Fibroblast of pulmonary artery (primary cell): ENCODE data around the gene SESTD1.

Experiments
- DNase-seq: peaks from one replicate; pipeline ENCODE4 v3.0.0-alpha.2; 2010; ENCODE audit warnings: low read depth
- H3K4me3 ChIP-seq: replicated peaks from 2 replicates; pipeline ENCODE4 v1.5.1; 2011; ENCODE audit warnings: low read depth, mild to moderate bottlenecking, control low read depth, low read length, moderate library complexity
- TF ChIP-seq, protein P1 (sequence below): IDR thresholded peaks from 2 replicates; pipeline ENCODE4 v1.5.1; 2011; ENCODE audit warnings: mild to moderate bottlenecking, control low read depth, low read length, inconsistent platforms; ENCODE audit errors: missing control alignments

SESTD1 gene

DNA sequence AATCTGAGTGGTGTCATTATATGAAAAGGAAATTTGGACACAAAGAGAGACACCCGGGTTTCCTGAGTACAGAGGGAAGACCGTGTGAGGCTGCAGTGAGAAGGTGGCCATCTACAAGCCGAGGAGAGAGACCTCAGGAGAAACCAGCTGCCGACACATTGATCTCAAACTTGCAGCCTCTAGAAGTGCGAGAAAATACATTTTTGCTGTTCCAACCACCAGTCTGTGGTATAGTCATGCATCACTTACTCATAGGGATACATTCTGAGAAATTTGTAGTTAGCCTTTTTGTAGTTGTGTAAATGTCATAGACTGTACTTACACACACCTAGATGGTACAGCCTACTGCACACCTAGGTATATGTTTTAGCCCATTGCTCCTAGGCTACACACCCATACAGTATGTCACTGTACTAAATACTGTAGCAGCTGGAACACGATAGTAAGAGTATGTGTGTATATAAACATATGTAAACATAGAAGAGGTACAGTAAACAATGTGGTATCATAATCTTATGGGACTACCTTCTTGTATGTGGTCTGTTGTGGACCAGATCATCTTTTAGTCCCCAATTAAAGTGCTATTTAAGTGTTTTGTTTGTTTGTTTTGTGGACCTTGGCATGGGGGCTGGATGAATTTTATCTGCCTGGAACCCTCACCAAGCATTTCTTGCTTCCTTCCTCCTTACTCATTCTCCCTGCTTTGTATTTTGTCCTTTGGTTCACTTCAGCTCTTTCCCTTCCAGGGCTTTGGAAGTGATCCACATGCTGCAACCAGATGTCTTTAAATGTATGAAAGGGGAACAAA is 38.3 kb upstream of the SESTD1 start:
- TF ChIP-seq, protein P1, sequence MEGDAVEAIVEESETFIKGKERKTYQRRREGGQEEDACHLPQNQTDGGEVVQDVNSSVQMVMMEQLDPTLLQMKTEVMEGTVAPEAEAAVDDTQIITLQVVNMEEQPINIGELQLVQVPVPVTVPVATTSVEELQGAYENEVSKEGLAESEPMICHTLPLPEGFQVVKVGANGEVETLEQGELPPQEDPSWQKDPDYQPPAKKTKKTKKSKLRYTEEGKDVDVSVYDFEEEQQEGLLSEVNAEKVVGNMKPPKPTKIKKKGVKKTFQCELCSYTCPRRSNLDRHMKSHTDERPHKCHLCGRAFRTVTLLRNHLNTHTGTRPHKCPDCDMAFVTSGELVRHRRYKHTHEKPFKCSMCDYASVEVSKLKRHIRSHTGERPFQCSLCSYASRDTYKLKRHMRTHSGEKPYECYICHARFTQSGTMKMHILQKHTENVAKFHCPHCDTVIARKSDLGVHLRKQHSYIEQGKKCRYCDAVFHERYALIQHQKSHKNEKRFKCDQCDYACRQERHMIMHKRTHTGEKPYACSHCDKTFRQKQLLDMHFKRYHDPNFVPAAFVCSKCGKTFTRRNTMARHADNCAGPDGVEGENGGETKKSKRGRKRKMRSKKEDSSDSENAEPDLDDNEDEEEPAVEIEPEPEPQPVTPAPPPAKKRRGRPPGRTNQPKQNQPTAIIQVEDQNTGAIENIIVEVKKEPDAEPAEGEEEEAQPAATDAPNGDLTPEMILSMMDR = no peak
- H3K4me3 ChIP-seq = no peak overlapping the region
- peak; percentile 8 for DNase-seq

DNA sequence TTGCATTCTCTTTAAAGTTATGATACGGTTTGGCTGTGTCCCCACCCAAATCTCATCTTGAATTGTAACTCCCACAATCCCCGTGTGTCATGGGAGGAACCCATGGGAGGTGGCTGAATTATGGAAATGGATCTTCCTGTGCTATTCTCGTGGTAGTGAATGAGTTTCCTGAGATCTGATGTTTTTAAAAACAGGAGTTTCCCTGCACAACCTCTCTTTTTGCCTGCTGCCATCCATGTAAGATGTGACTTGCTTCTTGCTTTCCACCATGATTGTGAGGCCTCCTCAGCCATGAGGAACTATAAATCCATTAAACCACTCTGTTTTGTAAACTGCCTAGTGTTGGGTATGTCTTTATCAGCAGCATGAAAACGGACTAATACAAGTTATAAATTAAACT is 37.5 kb upstream of the SESTD1 start:
- DNase-seq = no peak
- TF ChIP-seq, protein P1 = no peak
- no peak overlapping the region for H3K4me3 ChIP-seq

DNA sequence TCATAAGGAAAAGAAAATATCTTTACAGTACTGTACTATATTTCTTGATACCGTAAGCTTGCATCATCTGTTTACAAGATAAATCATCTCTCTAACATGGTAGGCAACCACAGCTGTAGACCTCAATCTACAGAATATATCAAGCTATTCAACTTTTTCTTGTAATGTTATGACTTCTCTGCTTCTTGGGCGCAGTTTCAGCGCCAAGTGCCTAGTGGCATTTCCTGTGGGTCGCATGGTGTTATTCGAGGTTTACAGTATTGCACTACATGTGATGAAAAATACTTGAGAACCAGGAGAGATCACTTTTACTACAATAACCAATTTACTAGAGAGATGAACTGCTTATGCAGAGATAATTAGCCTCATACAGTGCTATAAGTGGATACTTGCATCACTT is 34.0 kb upstream of the SESTD1 start:
- no peak for DNase-seq
- TF ChIP-seq, protein P1 = no peak
- H3K4me3 ChIP-seq = no peak overlapping the region

DNA sequence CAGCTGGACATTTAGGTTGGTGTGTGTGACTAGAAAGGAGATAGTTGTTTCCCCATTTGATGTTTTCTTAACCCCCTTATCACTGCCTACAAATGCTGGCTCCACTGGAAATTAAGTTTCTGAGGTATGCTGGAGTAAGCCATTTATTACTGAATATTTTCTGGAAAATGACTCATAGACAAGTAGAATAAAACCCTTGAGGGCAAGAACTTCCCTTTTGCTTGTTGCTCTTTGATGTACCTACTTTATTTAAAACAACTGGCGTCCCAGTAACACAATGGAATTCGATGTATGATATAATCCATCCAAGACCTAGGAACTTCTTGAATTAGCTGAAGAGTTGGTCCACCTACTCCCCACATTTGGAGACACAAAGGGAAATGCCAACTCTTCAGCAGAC is 33.3 kb upstream of the SESTD1 start:
- no peak overlapping the region for H3K4me3 ChIP-seq
- TF ChIP-seq, protein P1 = no peak
- DNase-seq = no peak

DNA sequence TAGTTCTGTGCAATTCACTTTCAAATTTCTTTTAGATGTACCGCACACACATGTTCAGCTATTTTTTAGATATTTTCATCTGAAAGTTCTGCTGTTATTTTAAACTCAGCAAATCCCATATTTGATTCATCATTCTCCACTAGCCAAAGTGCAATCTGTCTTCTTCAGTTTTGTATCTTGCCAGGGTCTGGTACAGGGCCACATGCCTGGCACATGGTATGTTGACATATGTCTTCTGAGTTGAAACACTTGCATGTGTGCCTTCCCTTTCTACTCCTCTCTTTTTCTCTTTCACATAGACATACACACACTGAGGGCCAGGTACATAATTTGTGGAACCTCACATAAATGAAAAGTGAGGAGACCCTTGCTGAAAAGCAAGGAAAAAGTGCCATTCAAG is 25.7 kb upstream of the SESTD1 start:
- H3K4me3 ChIP-seq = no peak overlapping the region
- DNase-seq = no peak
- TF ChIP-seq, protein P1 = no peak

DNA sequence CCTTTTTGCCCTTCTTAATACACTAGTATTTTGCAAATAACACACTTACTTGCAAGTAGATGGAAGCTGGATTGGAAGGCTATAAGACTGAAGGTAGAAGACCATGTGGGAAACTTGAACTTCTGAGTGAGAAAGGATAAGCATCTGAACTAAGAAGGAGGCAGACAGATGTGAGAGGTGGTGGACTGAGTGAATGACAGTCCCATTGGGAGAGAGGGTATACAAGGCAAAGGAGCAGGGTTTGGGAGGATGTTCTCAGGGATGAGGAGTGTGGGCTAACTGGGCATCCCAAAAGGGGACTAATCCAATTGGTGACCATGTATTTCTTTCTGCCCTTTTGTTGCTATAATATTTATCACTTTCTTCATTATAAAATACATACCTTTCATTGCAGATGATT is 20.4 kb upstream of the SESTD1 start:
- TF ChIP-seq, protein P1 = no peak
- no peak for DNase-seq
- H3K4me3 ChIP-seq = no peak overlapping the region

DNA sequence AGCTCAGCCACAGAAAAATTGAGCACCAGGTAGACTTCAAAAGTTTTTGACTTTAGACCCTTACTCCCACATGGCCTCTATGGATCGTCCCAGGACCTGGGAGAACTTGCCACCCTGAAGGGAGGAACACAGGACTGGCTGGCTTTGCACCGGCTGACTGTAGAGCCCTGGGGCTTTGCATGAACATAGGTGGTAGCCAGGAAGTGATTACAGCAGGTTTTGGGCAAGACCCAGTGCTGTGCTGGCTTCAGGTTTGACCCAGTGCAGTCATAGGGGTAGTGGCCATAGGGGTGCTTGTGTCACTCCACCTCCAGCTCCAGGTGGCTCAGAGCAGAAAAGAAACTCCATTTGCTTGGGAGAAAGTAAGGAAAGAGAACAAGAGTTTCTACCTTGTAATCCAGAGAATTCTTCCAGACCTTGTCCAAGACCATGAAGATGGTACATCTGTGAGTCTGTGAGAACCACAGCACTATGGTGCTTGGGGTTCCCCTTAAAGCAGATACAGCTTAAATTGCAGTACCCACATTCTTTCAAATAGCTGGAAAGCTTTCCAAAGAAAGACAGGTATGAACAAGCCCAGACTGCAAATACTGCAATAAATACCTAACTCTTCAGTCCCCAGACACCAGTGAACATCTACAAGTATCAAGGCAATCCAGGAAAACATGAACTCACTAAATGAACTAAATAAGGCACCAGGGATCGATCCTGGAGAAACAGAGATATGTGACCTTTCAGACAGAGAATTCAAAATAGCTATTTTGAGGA is 13.0 kb upstream of the SESTD1 start:
- H3K4me3 ChIP-seq = no peak overlapping the region
- DNase-seq = no peak
- TF ChIP-seq, protein P1 = no peak
